Effector memory CD8-positive, alpha-beta T cell (primary cell): Measurements from ENCODE around the gene APOC1.

Source experiments
- ATAC-seq: fragments of 150-1000 bp; cut with Tn5 transposase; replicated peaks from 2 replicates; pipeline ENCODE4 v1.10.0; 2021; ENCODE audit warnings: mild to moderate bottlenecking, moderate library complexity
- DNase-seq, 3 experiments: peaks; one replicate each; pipeline ENCODE4 v3.0.0; 2021
- H3K27ac Mint-ChIP-seq, 2 donors: one replicate each; pipeline ENCODE4 v1.8.0; 2022; ENCODE audit warnings: mild to moderate bottlenecking in 2 of 2, mixed read lengths in 2 of 2, moderate library complexity in 2 of 2
- H3K27me3 Mint-ChIP-seq, 2 donors: one replicate each; pipeline ENCODE4 v1.8.0; 2022; ENCODE audit warnings: mixed read lengths in 2 of 2
- H3K36me3 Mint-ChIP-seq: one replicate; pipeline ENCODE4 v1.8.0; 2022; ENCODE audit warnings: mild to moderate bottlenecking, moderate library complexity, mixed read lengths; ENCODE audit not compliant: insufficient read depth
- H3K4me1 Mint-ChIP-seq, 2 donors: one replicate each; pipeline ENCODE4 v1.8.0; 2022; ENCODE audit warnings: low read depth in 2 of 2, mixed read lengths in 2 of 2
- H3K4me3 Mint-ChIP-seq, 2 donors: one replicate each; pipeline ENCODE4 v1.8.0; 2022; ENCODE audit warnings: mild to moderate bottlenecking in 2 of 2, mixed read lengths in 2 of 2, moderate library complexity in 2 of 2
- H3K9me3 Mint-ChIP-seq, 2 donors: one replicate each; pipeline ENCODE4 v1.8.0; 2022; ENCODE audit warnings: mixed read lengths in 2 of 2

The APOC1 gene

GRCh38 chr19:44960906-44961728, 46.7 kb downstream of the APOC1 start:
- DNase-seq (no peak), ATAC-seq (no peak)
- peaks cover 46% of the 10 kb centered on the region for H3K36me3 Mint-ChIP-seq
- H3K9me3 Mint-ChIP-seq, result no peaks in the 10 kb centered on the region
- H3K27ac Mint-ChIP-seq, result peak overlapping the region; percentile 65 to 84
- peaks cover 33 to 42% of the 10 kb centered on the region in 2 donors for H3K4me1 Mint-ChIP-seq
- no peaks in the 10 kb centered on the region for H3K27me3 Mint-ChIP-seq
- no peak overlapping the region for H3K4me3 Mint-ChIP-seq

GRCh38 chr19:44961821-44962220, 47.4 kb downstream of the APOC1 start:
- Mint-ChIP-seq H3K4me1 (peaks cover 28 to 35% of the 10 kb centered on the region in 2 donors), H3K9me3 (no peaks in the 10 kb centered on the region), H3K27me3 (no peaks in the 10 kb centered on the region), H3K27ac (peak overlapping the region in 1 of 2 donors; percentile 65), H3K36me3 (peaks cover 52% of the 10 kb centered on the region), H3K4me3 (no peak overlapping the region)
- ATAC-seq (no peak), DNase-seq (no peak)

- Mint-ChIP-seq H3K27ac (no peak overlapping the region), H3K27me3 (no peaks in the 10 kb centered on the region), H3K4me1 (peaks cover 7 to 10% of the 10 kb centered on the region in 2 donors), H3K4me3 (no peak overlapping the region), H3K36me3 (peaks cover 76% of the 10 kb centered on the region), H3K9me3 (no peaks in the 10 kb centered on the region)
- DNase-seq (no peak), ATAC-seq (no peak)
Measured at GRCh38 chr19:44968118-44968517, 53.7 kb downstream of the APOC1 start.

GRCh38 chr19:44968670-44969069, 54.3 kb downstream of the APOC1 start:
- ATAC-seq (no peak), DNase-seq (no peak)
- no peak overlapping the region for H3K27ac Mint-ChIP-seq
- no peaks in the 10 kb centered on the region for H3K9me3 Mint-ChIP-seq
- peaks cover 76% of the 10 kb centered on the region for H3K36me3 Mint-ChIP-seq
- H3K4me3 Mint-ChIP-seq, result no peak overlapping the region
- peaks cover 7 to 10% of the 10 kb centered on the region in 2 donors for H3K4me1 Mint-ChIP-seq
- no peaks in the 10 kb centered on the region for H3K27me3 Mint-ChIP-seq
